Adipose tissue (tissue), 3 donors: ENCODE data around the gene WDR73. TPM values are rescaled to one million over a fixed set of nuclear protein-coding genes. Genes with fewer than 3 reads are reported as not detected.
"Not testable (repeated sequence)": the region's sequence is repeated elsewhere in the genome, so short reads cannot be mapped to it uniquely, and the experiment has no call there.

Source experiments
- H3K27ac ChIP-seq: one replicate; pipeline ENCODE4 v1.5.1; 2013; ENCODE audit warnings: low read depth, low read length
- WGBS, 3 donors: extraction: QIAGEN DNeasy Blood & Tissue Kit; methylation state at CpG; one replicate each; pipeline ENCODE4 v1.1.7; 2013; 5-methylcytosine and 5-hydroxymethylcytosine counted together
- polyA plus RNA-seq, 3 donors: library from polyadenylated mRNA; stranded (reverse); fragments of 200-250 nt; gene quantifications; one replicate each; pipeline ENCODE4 v1.2.3, GENCODE V29; 2013
- donor health status: healthy with polysubstance abuse.
- donor health status: Bipolar disorder and iron deficiency.
- donor health status: healthy.

The WDR73 gene
- 10 to 100 TPM; 10.7 to 13.5 (median 10.9) TPM for polyA plus RNA-seq

GRCh38 chr15:84653910-84654688 lies at the start of gene WDR73:
TSS of gene WDR73 (minus strand) at chr15:84654283. CDS start at chr15:84654274, 9 bp downstream.
- WGBS, 3 donors = 0 to 1% (median 0%) methylated on average over 49 of the region's 49 CpGs
- H3K27ac ChIP-seq = no peak within 1 kb of the TSS

- 91 to 95% (median 93%) methylated on average over 5 of the region's 5 CpGs for WGBS, 3 donors
- no peak overlapping the region for H3K27ac ChIP-seq
These were observed 49.7 kb upstream of the WDR73 start for GRCh38 chr15:84703808-84704207.

- WGBS, 3 donors = 26 to 38% (median 30%) methylated on average over 4 of the region's 4 CpGs
- H3K27ac ChIP-seq = no peak overlapping the region
These were observed 48.9 kb upstream of the WDR73 start for GRCh38 chr15:84702961-84703482.

- WGBS, 3 donors = 89 to 90% (median 89%) methylated on average over 8 of the region's 8 CpGs
These were observed 45.6 kb upstream of the WDR73 start for GRCh38 chr15:84699538-84700191.

GRCh38 chr15:84697236-84697990 lies 43.3 kb upstream of the WDR73 start:
- 4 to 30% (median 29%) methylated on average over 1 of the region's 1 CpG for WGBS, 3 donors
- H3K27ac ChIP-seq = no peak overlapping the region

More at GRCh38 chr15:84699538-84700191, 45.6 kb upstream of the WDR73 start:
- no peak overlapping the region for H3K27ac ChIP-seq

GRCh38 chr15:84696757-84697156 lies 42.7 kb upstream of the WDR73 start:
- WGBS, 3 donors = 83 to 88% (median 84%) methylated on average over 4 of the region's 4 CpGs
- no peak overlapping the region for H3K27ac ChIP-seq

- WGBS, 3 donors = 93 to 97% (median 96%) methylated on average over 8 of the region's 8 CpGs
- no peak overlapping the region for H3K27ac ChIP-seq
These were observed 36.3 kb upstream of the WDR73 start for GRCh38 chr15:84690342-84690741.

- no peak overlapping the region for H3K27ac ChIP-seq
- 92 to 97% (median 96%) methylated on average over 4 of the region's 4 CpGs for WGBS, 3 donors
These were observed 35.8 kb upstream of the WDR73 start for GRCh38 chr15:84689858-84690257.

- WGBS, 3 donors = 87 to 96% (median 88%) methylated on average over 7 of the region's 7 CpGs
- H3K27ac ChIP-seq = not testable (repeated sequence)
These were observed 32.4 kb upstream of the WDR73 start for GRCh38 chr15:84686446-84686845.

- 68 to 96% (median 72%) methylated on average over 5 of the region's 5 CpGs for WGBS, 3 donors
- H3K27ac ChIP-seq = no peak overlapping the region
These were observed 31.2 kb upstream of the WDR73 start for GRCh38 chr15:84685304-84685703.

- no peak overlapping the region for H3K27ac ChIP-seq
- 41 to 96% (median 88%) methylated on average over 1 of the region's 1 CpG for WGBS, 3 donors
These were observed 30.0 kb upstream of the WDR73 start for GRCh38 chr15:84684092-84684491.

- 78 to 98% (median 80%) methylated on average over 3 of the region's 3 CpGs for WGBS, 3 donors
- no peak overlapping the region for H3K27ac ChIP-seq
These were observed 27.7 kb upstream of the WDR73 start for GRCh38 chr15:84681831-84682230.

- H3K27ac ChIP-seq = no peak overlapping the region
These were observed 17.1 kb upstream of the WDR73 start for GRCh38 chr15:84671211-84671610.

GRCh38 chr15:84669726-84670125 lies 15.6 kb upstream of the WDR73 start:
- no peak overlapping the region for H3K27ac ChIP-seq
- 89 to 92% (median 89%) methylated on average over 8 of the region's 8 CpGs for WGBS, 3 donors

- H3K27ac ChIP-seq = no peak overlapping the region
- 83 to 97% (median 96%) methylated on average over 3 of the region's 3 CpGs for WGBS, 3 donors
These were observed 14.3 kb upstream of the WDR73 start for GRCh38 chr15:84668221-84668982.

GRCh38 chr15:84666373-84666772 lies 12.3 kb upstream of the WDR73 start:
- 75 to 86% (median 85%) methylated on average over 2 of the region's 2 CpGs for WGBS, 3 donors
- no peak overlapping the region for H3K27ac ChIP-seq

- 92 to 97% (median 94%) methylated on average over 10 of the region's 10 CpGs for WGBS, 3 donors
- H3K27ac ChIP-seq = no peak overlapping the region
These were observed 6.9 kb upstream of the WDR73 start for GRCh38 chr15:84661001-84661400.
